A549 (cell line): ENCODE results near the gene SH3BGRL2.

Source experiments
- EHMT2 ChIP-seq: fragments of 200-600 bp; sonication (generic); IDR thresholded peaks from 2 replicates; pipeline ENCODE4 v1.6.1; 2016; ENCODE audit warnings: antibody characterized with exemption, low read depth, mild to moderate bottlenecking, moderate library complexity
- EP300 ChIP-seq, 2 experiments: fragments of >200 bp; sonication (Bioruptor Twin); formaldehyde crosslinking; IDR thresholded peaks; 2 replicates in 1 of 2; 3 replicates in 1 of 2; pipeline ENCODE4 v1.6.1; 2016 to 2017
- JUN ChIP-seq, 2 experiments: fragments of >200 bp; sonication (Bioruptor Twin); formaldehyde crosslinking; IDR thresholded peaks; 2 replicates in 1 of 2; 3 replicates in 1 of 2; pipeline ENCODE4 v1.6.1; 2016 to 2017
- JUNB ChIP-seq: fragments of >200 bp; sonication (Bioruptor Twin); formaldehyde crosslinking; IDR thresholded peaks from 2 replicates; pipeline ENCODE4 v1.6.1; 2016
- KDM1A ChIP-seq: fragments of 200-600 bp; sonication (generic); IDR thresholded peaks from 2 replicates; pipeline ENCODE4 v1.6.1; 2016; ENCODE audit warnings: low read depth, mild to moderate bottlenecking
- MAFK ChIP-seq: fragments of 450-650 bp; IDR thresholded peaks from 2 replicates; pipeline ENCODE4 v1.6.1; 2014; ENCODE audit not compliant: partially characterized antibody
- PHF8 ChIP-seq: fragments of 200-600 bp; sonication (generic); IDR thresholded peaks from 2 replicates; pipeline ENCODE4 v1.6.1; 2016; ENCODE audit warnings: low read depth, mild to moderate bottlenecking, antibody characterized with exemption, moderate library complexity, borderline replicate concordance
- POLR2A ChIP-seq: IDR thresholded peaks from 2 replicates; pipeline ENCODE4 v1.6.1; 2012; ENCODE audit warnings: mild to moderate bottlenecking, low read length
- RCOR1 ChIP-seq: fragments of 150-350 bp; IDR thresholded peaks from 2 replicates; pipeline ENCODE4 v1.6.1; 2014; ENCODE audit warnings: antibody characterized with exemption, low read length, low read depth
- RNF2 ChIP-seq: fragments of 200-600 bp; sonication (generic); IDR thresholded peaks from 2 replicates; pipeline ENCODE4 v1.6.1; 2016; ENCODE audit warnings: low read depth, mild to moderate bottlenecking, antibody characterized with exemption, moderate library complexity, borderline replicate concordance
- SMC3 ChIP-seq: fragments of >200 bp; sonication (Bioruptor Twin); formaldehyde crosslinking; IDR thresholded peaks from 3 replicates; pipeline ENCODE4 v1.6.1; 2018; ENCODE audit warnings: inconsistent platforms
- TP53 ChIP-seq: fragments of 250-450 bp; sonication (Bioruptor Pico); IDR thresholded peaks from 2 replicates; pipeline ENCODE4 v1.5.0; 2021; ENCODE audit warnings: mild to moderate bottlenecking, moderate library complexity
- ZNF302 ChIP-seq: fragments of 250-450 bp; sonication (Bioruptor Pico); IDR thresholded peaks from 2 replicates; pipeline ENCODE4 v1.9.0; 2021; ENCODE audit warnings: inconsistent platforms, mild to moderate bottlenecking, moderate library complexity
- TF ChIP-seq, protein P1 (sequence below): fragments of >200 bp; sonication (Bioruptor Twin); formaldehyde crosslinking; IDR thresholded peaks from 3 replicates; pipeline ENCODE4 v1.5.1; 2016

DNA sequence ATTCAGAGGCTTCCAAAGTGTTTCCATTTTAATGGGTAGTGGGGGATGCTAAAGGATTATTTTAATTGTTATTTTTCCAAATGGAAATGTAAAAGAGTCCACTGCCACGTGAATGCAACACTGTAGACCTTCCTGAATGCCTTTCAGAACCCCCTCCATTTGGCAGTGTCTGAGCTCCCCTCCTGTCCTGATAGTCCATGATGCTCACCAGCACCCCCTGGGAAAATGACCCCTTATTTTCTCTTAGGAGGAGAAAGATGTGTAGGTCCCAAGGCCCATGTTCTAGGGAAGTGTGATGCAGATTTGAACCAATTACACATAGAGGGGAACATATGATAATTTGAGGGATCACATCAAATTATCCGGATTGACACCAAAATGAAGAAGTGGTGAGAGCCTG, 46.8 kb upstream of the SH3BGRL2 start:
- TF ChIP-seq JUN (IDR thresholded peaks at IDR 0.05) (no peak), EP300 (IDR thresholded peaks at IDR 0.05) (no peak), MAFK (no peak), SMC3 (no peak), EHMT2 (no peak), ZNF302 (CRISPR knock-in tag) (no peak), TP53 (CRISPR knock-in tag) (no peak), JUNB (no peak), RNF2 (no peak), POLR2A (no peak), KDM1A (no peak), RCOR1 (no peak), PHF8 (no peak)
- TF ChIP-seq, protein P1, sequence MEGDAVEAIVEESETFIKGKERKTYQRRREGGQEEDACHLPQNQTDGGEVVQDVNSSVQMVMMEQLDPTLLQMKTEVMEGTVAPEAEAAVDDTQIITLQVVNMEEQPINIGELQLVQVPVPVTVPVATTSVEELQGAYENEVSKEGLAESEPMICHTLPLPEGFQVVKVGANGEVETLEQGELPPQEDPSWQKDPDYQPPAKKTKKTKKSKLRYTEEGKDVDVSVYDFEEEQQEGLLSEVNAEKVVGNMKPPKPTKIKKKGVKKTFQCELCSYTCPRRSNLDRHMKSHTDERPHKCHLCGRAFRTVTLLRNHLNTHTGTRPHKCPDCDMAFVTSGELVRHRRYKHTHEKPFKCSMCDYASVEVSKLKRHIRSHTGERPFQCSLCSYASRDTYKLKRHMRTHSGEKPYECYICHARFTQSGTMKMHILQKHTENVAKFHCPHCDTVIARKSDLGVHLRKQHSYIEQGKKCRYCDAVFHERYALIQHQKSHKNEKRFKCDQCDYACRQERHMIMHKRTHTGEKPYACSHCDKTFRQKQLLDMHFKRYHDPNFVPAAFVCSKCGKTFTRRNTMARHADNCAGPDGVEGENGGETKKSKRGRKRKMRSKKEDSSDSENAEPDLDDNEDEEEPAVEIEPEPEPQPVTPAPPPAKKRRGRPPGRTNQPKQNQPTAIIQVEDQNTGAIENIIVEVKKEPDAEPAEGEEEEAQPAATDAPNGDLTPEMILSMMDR, result no peak
